ENCODE measurements around the gene PCSK2. TPM values are rescaled to one million over a fixed set of nuclear protein-coding genes. Genes with fewer than 3 reads are reported as not detected.

The PCSK2 gene
- total and polyA plus RNA-seq, 2 of the 8 experiments (the other 6 are each of a cell fraction or from before 2014, with no cell fraction given), result 1.9 to 4.2 TPM

- H2BK120ac ChIP-seq (replicated peaks; ENCODE audit: low read depth, low read length), result no peak overlapping the region
- no peak overlapping the region for H3K18ac ChIP-seq (ENCODE audit: extremely low read depth, low read length)
- no peaks in the 10 kb centered on the region for H4K20me1 ChIP-seq (replicated peaks in 1 of 2; ENCODE audit: control insufficient read depth in 1 of 2, insufficient read depth in 2 of 2, low read length in 2 of 2)
- no peak overlapping the region for H3K14ac ChIP-seq (ENCODE audit: insufficient read length)
- no peak for FAIRE-seq
- H2BK5ac ChIP-seq (ENCODE audit: low read depth, low read length), result no peak overlapping the region
- ChIA-PET CTCF (ENCODE audit: partially characterized antibody) (interaction anchor here (0.9 to 4.2 kb wide), 4 partner anchors 10 to 133 kb away, joined by 4 to 35 read pairs (median 12); no protein-coding TSS in a partner anchor), POLR2A (ENCODE audit: partially characterized antibody) (no interaction called here)
- H2AK5ac ChIP-seq (ENCODE audit: low read depth, low read length), result no peak overlapping the region
- no peaks in the 10 kb centered on the region for H3K79me1 ChIP-seq (ENCODE audit: low read depth, low read length)
- H3K79me2 ChIP-seq (ENCODE audit: control insufficient read depth in 1 of 2, insufficient read depth in 2 of 2, low read length in 2 of 2), result no peaks in the 10 kb centered on the region
- no peaks in the 10 kb centered on the region for H3K27me3 ChIP-seq (replicated peaks in 1 of 4; ENCODE audit: control insufficient read depth in 3 of 4, extremely low read depth in 1 of 4, insufficient read depth in 3 of 4, low read length in 3 of 4)
- H4K8ac ChIP-seq (ENCODE audit: extremely low read depth, insufficient read depth, low read length), result no peak overlapping the region
- H3K56ac ChIP-seq (replicated peaks; ENCODE audit: insufficient read length, low read depth, low read length), result no peak overlapping the region
- H4K91ac ChIP-seq (replicated peaks; ENCODE audit: insufficient read length, low read length), result no peak overlapping the region
- no peaks in the 10 kb centered on the region for H3K9me3 ChIP-seq (ENCODE audit: insufficient read depth in 2 of 2, low read depth in 1 of 2, low read length in 1 of 2)
- H3K4me2 ChIP-seq (ENCODE audit: insufficient read depth in 1 of 2, low read depth in 2 of 2, low read length in 2 of 2), result no peak overlapping the region
- no peak overlapping the region for H3K27ac ChIP-seq (ENCODE audit: low read depth, low read length)
- no peak overlapping the region for H2BK15ac ChIP-seq (ENCODE audit: low read length)
- H3K23ac ChIP-seq (ENCODE audit: insufficient read length), result no peak overlapping the region
- DNase-seq (ENCODE audit: low read depth in 1 of 2, low spot score in 2 of 2), result no peak
- no peak overlapping the region for H4K5ac ChIP-seq (ENCODE audit: insufficient read length, low read depth, low read length)
- H2BK20ac ChIP-seq (ENCODE audit: low read length), result no peak overlapping the region
- no peak overlapping the region for H3K9ac ChIP-seq (replicated peaks in 1 of 4; ENCODE audit: extremely low read depth in 1 of 4, low read depth in 3 of 4, low read length in 3 of 4)
- no peak overlapping the region for H3K4me3 ChIP-seq (ENCODE audit: extremely low read depth in 1 of 4, insufficient read depth in 2 of 4, low read depth in 3 of 4, low read length in 4 of 4)
- H3K36me3 ChIP-seq (ENCODE audit: control insufficient read depth in 2 of 4, insufficient read depth in 4 of 4, low read length in 3 of 4), result no peaks in the 10 kb centered on the region
- H2BK12ac ChIP-seq (ENCODE audit: low read depth, low read length), result no peak overlapping the region
- no peak overlapping the region for H3K4ac ChIP-seq (replicated peaks; ENCODE audit: insufficient read length, low read depth, low read length)
- no peaks in the 10 kb centered on the region for H3K4me1 ChIP-seq (replicated peaks in 1 of 4; ENCODE audit: control insufficient read depth in 3 of 4, insufficient read depth in 4 of 4, low read length in 3 of 4)
- H2AFZ ChIP-seq (ENCODE audit: low read length), result no peak overlapping the region
- TF ChIP-seq SIX5 (IDR thresholded peaks at IDR 0.05; ENCODE audit: low read depth, low read length) (no peak), CBX8 (IDR thresholded peaks at IDR 0.05; ENCODE audit: borderline replicate concordance, low read depth, low read length) (no peak), RAD21 (IDR thresholded peaks at IDR 0.05 in 1 of 2, conservative IDR thresholded peaks at IDR 0.05 in 1 of 2; ENCODE audit: low read depth in 2 of 2, low read length in 2 of 2) (no peak)
- H3K23me2 ChIP-seq (ENCODE audit: low read depth, low read length), result no peaks in the 10 kb centered on the region
Measured at GRCh38 chr20:17298171-17298570, 71.3 kb downstream of the PCSK2 start.

Measured in H1 (cell line).